Esophagus squamous epithelium (tissue), 4 donors: ENCODE data around the gene PTPRN2.

ENCODE experiments used
- POLR2A ChIP-seq, 4 donors: fragments of 450-650 bp; IDR thresholded peaks; one replicate each; pipeline ENCODE4 v1.6.1; 2017; ENCODE audit warnings: antibody characterized with exemption in 4 of 4, mild to moderate bottlenecking in 4 of 4, moderate library complexity in 3 of 4
- TF ChIP-seq, protein P1 (sequence below), 6 experiments: fragments of 450-650 bp in 4 of 6; fragments of 200-600 bp in 2 of 6; sonication (generic) in 2 of 6; IDR thresholded peaks; one replicate each; pipeline ENCODE4 v1.5.1; 2016 to 2019; ENCODE audit warnings: antibody characterized with exemption in 6 of 6, mild to moderate bottlenecking in 4 of 6, moderate library complexity in 4 of 6

DNA sequence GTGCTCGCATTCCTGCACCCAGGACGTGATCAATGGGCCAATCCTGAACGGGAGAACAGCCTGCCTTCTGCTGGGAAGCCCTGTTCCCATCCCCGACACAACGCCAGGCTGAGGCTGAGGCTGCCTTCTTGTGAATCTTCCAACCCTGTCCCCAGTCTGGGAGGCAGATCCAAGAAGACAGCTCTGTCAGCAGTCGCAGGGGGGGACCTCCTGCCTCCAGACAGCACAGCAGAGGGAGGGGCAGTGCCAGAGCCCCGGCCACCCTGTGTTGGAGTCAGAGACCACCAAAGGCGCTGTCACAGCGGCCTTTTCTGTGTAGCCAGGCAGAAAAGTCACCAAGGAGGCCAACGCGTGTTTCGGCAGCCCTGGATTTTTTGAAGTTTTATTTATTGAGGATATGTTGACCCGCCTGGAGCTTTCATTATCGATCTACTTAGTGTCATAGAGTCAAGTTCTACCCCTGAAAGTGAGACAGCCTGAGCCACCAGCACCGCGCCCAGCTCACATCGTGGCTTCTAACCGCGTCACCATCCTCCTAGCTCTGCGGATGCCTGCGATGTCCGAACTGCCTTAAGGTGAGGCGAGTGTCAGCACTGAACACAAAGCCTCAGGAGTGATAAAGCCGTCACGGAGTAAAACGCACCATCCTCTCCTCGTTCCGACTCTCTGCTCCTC lies 86.1 kb downstream of the PTPRN2 start:
- TF ChIP-seq, protein P1, sequence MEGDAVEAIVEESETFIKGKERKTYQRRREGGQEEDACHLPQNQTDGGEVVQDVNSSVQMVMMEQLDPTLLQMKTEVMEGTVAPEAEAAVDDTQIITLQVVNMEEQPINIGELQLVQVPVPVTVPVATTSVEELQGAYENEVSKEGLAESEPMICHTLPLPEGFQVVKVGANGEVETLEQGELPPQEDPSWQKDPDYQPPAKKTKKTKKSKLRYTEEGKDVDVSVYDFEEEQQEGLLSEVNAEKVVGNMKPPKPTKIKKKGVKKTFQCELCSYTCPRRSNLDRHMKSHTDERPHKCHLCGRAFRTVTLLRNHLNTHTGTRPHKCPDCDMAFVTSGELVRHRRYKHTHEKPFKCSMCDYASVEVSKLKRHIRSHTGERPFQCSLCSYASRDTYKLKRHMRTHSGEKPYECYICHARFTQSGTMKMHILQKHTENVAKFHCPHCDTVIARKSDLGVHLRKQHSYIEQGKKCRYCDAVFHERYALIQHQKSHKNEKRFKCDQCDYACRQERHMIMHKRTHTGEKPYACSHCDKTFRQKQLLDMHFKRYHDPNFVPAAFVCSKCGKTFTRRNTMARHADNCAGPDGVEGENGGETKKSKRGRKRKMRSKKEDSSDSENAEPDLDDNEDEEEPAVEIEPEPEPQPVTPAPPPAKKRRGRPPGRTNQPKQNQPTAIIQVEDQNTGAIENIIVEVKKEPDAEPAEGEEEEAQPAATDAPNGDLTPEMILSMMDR (IDR thresholded peaks at IDR 0.05) = no peak
- TF ChIP-seq POLR2A (IDR thresholded peaks at IDR 0.05) = no peak
